K562 (cell line): Measurements from ENCODE around the gene HMBS. TPM values are rescaled to one million over a fixed set of nuclear protein-coding genes. Genes with fewer than 3 reads are reported as not detected.

Source experiments
- ATAC-seq: fragments of 200-7000 bp; cut with Tn5 transposase; 3 replicates; pipeline ENCODE4 v1.9.1; 2020; ENCODE audit warnings: moderate library complexity
- BruUV-seq: library from RNA; stranded (reverse); fragments of 400-500 nt; replicated peaks from 2 replicates; lab custom pipeline; 2021; lab: Mats Ljungman, UMichigan
- CTCF ChIA-PET: fragments of 300-600 bp; formaldehyde crosslinking; extraction: SDS; loops from one replicate; lab custom pipeline; 2021; ENCODE audit warnings: low intra/inter-chr PET ratio; lab: Yijun Ruan, JAX
- POLR2A ChIA-PET: fragments of 300-600, 350-650 bp; sonication (Branson Sonifier 250); formaldehyde crosslinking; extraction: SDS; loops from one replicate; lab custom pipeline; 2021; ENCODE audit warnings: antibody characterized with exemption, inconsistent platforms; lab: Yijun Ruan, JAX
- DNase-seq, 4 experiments: peaks; one replicate each; pipeline versions ENCODE4 v3.0.0 to v3.0.0-alpha.2; 2011 to 2018; ENCODE audit warnings: low spot score in 3 of 4, mixed read lengths in 3 of 4; ENCODE audit errors: extremely low read depth in 1 of 4
- FAIRE-seq: peaks from 2 replicates; lab custom pipeline; 2011; peaks lifted over from hg19 to GRCh38; lab: Jason Lieb, UNC
- H2AFZ ChIP-seq: 2 replicates; pipeline ENCODE4 v1.6.0; 2011; ENCODE audit warnings: low read depth, low read length, control low read depth, inconsistent platforms
- H3K27ac ChIP-seq: fragments of 200-600 bp; 3 replicates; pipeline ENCODE4 v1.8.0; 2011; ENCODE audit warnings: low read depth, mild to moderate bottlenecking, control low read depth, inconsistent platforms, low read length, moderate library complexity, mixed read lengths; ENCODE audit errors: extremely low read depth
- H3K27me3 ChIP-seq, 2 experiments: fragments of 300-600 bp in 1 of 2; 2 replicates in 1 of 2; 3 replicates in 1 of 2; pipeline versions ENCODE4 v1.6.0 to v1.8.0; 2011; ENCODE audit warnings: inconsistent platforms in 2 of 2, low read length in 2 of 2, mild to moderate bottlenecking in 1 of 2, mixed read lengths in 1 of 2, moderate library complexity in 1 of 2; ENCODE audit not compliant: control insufficient read depth in 2 of 2, insufficient read depth in 2 of 2
- H3K36me3 ChIP-seq: fragments of 300-600 bp; 3 replicates; pipeline ENCODE4 v1.8.0; 2011; ENCODE audit warnings: mild to moderate bottlenecking, low read length, inconsistent platforms; ENCODE audit not compliant: control insufficient read depth, insufficient read depth
- H3K4me1 ChIP-seq, 2 experiments: fragments of 200-600 bp in 1 of 2; replicated peaks in 1 of 2; 2 replicates in 1 of 2; 3 replicates in 1 of 2; pipeline versions ENCODE4 v1.5.1 to v1.8.0; 2011; ENCODE audit warnings: inconsistent platforms in 2 of 2, low read length in 2 of 2, mild to moderate bottlenecking in 1 of 2, mixed read lengths in 1 of 2, moderate library complexity in 1 of 2; ENCODE audit not compliant: control insufficient read depth in 2 of 2, insufficient read depth in 2 of 2
- H3K4me2 ChIP-seq: 2 replicates; pipeline ENCODE4 v1.6.1; 2011; ENCODE audit warnings: low read length, control low read depth, inconsistent platforms, mixed read lengths; ENCODE audit not compliant: insufficient read depth
- H3K4me3 ChIP-seq: fragments of 200-600 bp; sonication (generic), shearing (Covaris generic); 2 replicates; pipeline ENCODE4 v1.5.1; 2016; ENCODE audit warnings: control low read depth, inconsistent platforms
- H3K79me2 ChIP-seq: fragments of 200-600 bp; 3 replicates; pipeline ENCODE4 v1.8.0; 2011; ENCODE audit warnings: low read length, inconsistent platforms; ENCODE audit not compliant: control insufficient read depth, insufficient read depth
- H3K9ac ChIP-seq, 2 experiments: 2 replicates each; pipeline versions ENCODE4 v1.6.0 to v1.6.1; 2011; ENCODE audit warnings: low read depth in 2 of 2, low read length in 2 of 2, control low read depth in 1 of 2, inconsistent platforms in 1 of 2, mild to moderate bottlenecking in 1 of 2, mixed read lengths in 1 of 2; ENCODE audit not compliant: insufficient read depth in 1 of 2
- H3K9me1 ChIP-seq: one replicate; pipeline ENCODE4 v1.6.0; 2011; ENCODE audit warnings: inconsistent platforms, mild to moderate bottlenecking, low read length, moderate library complexity; ENCODE audit not compliant: control insufficient read depth, insufficient read depth
- H3K9me3 ChIP-seq: replicated peaks from 2 replicates; pipeline ENCODE4 v1.5.1; 2011; ENCODE audit warnings: low read depth, low read length, inconsistent platforms; ENCODE audit not compliant: control insufficient read depth, insufficient read depth
- H4K20me1 ChIP-seq: replicated peaks from 2 replicates; pipeline ENCODE4 v1.6.1; 2011; ENCODE audit warnings: low read length, inconsistent platforms, mixed read lengths; ENCODE audit not compliant: control insufficient read depth, insufficient read depth
- ATF1 ChIP-seq, 2 experiments: fragments of 450-650 bp in 1 of 2; IDR thresholded peaks; 2 replicates each; pipeline ENCODE4 v1.6.1; 2016; ENCODE audit warnings: missing compliant biosample characterization in 1 of 2, missing genetic modification characterization in 1 of 2
- CBFA2T3 ChIP-seq: fragments of 450-650 bp; IDR thresholded peaks from 2 replicates; pipeline ENCODE4 v1.6.1; 2017
- CEBPZ ChIP-seq: fragments of 150-350 bp; IDR thresholded peaks from 2 replicates; pipeline ENCODE4 v1.6.1; 2014; ENCODE audit warnings: low read depth, mild to moderate bottlenecking, low read length, borderline replicate concordance
- CLOCK ChIP-seq: fragments of 250-450 bp; sonication (Bioruptor Pico); IDR thresholded peaks from 2 replicates; pipeline ENCODE4 v1.4.0; 2020; ENCODE audit warnings: mild to moderate bottlenecking, moderate library complexity, borderline replicate concordance
- NR2C2 ChIP-seq, 2 experiments: fragments of 200-800 bp in 1 of 2; sonication (Bioruptor generic) in 1 of 2; sonication (generic) in 1 of 2; formaldehyde crosslinking in 1 of 2; IDR thresholded peaks; 2 replicates each; pipeline versions ENCODE4 v1.6.1 to v1.8.0; 2016 to 2022; ENCODE audit warnings: mild to moderate bottlenecking in 1 of 2, missing compliant biosample characterization in 1 of 2, missing genetic modification characterization in 1 of 2, missing genetic modification reagents in 1 of 2
- SNIP1 ChIP-seq: fragments of 450-650 bp; IDR thresholded peaks from 2 replicates; pipeline ENCODE4 v1.7.1; 2017; ENCODE audit warnings: low read depth, mild to moderate bottlenecking
- ZBTB5 ChIP-seq: fragments of 450-650 bp; IDR thresholded peaks from 2 replicates; pipeline ENCODE4 v1.6.1; 2017; ENCODE audit warnings: antibody characterized with exemption
- WGBS: fragments of 100-300 bp; shearing (Covaris generic); methylation state at CpG from one replicate; pipeline ENCODE4 v1.1.6; 2016; ENCODE audit warnings: low coverage, mixed read lengths; ENCODE audit not compliant: insufficient coverage; ENCODE audit errors: missing lambda C conversion rate; 5-methylcytosine and 5-hydroxymethylcytosine counted together
- in situ Hi-C: fragments of 300-500 bp; cut with MboI; formaldehyde crosslinking; loops from 4 replicates; pipeline ENCODE4 v1.15.0; 2018; ENCODE audit warnings: inconsistent platforms, mixed read lengths
- intact Hi-C: fragments of 100-400 bp; cut with micrococcal nuclease; formaldehyde crosslinking; loops from 2 replicates; pipeline ENCODE4 v1.14.2; 2022
- polyA plus RNA-seq, 8 experiments: library from polyadenylated mRNA; depleted of rRNA in 4 of 8; stranded (reverse) in 5 of 8; unstranded in 3 of 8; fragments of >200 nt; fragmentation: Nextera tagmentation in 2 of 8; fragmentation: Illumina TruSeq in 1 of 8; extraction: Ambion mirVana in 2 of 8; extraction: Trizol in 1 of 8; gene quantifications; 2 replicates each; pipeline versions ENCODE4 v1.2.1 to v1.2.3, GENCODE V29; 2011 to 2014; ENCODE audit warnings: inconsistent platforms in 1 of 8, missing spikeins in 1 of 8
- total RNA-seq, 7 experiments: library from RNA; depleted of rRNA in 6 of 7; stranded (reverse); fragments of >200 nt in 6 of 7; fragmentation: Illumina TruSeq in 2 of 7; extraction: Trizol in 2 of 7; gene quantifications; 2 replicates each; pipeline versions ENCODE4 v1.2.1 to v1.2.3, GENCODE V29; 2011 to 2021; ENCODE audit warnings: low replicate concordance in 1 of 7

Gene HMBS
- total and polyA plus RNA-seq, 9 of the 15 experiments (the other 6 are each of a cell fraction or from before 2014, with no cell fraction given) = 56.9 to 385 (median 286) TPM

- CTCF ChIA-PET = interaction anchor here (1.0 to 1.2 kb wide), 2 partner anchors 90 to 217 kb away, joined by 3 read pairs; no protein-coding TSS in a partner anchor
- Histone ChIP-seq H3K36me3 (peaks cover 31% of the 10 kb centered on the region; the same call in 2 of the 3 replicates), H3K27me3 (no peaks in the 10 kb centered on the region), H3K9ac (peak within 1 kb of the TSS; percentile 71 to 94), H3K4me2 (peak within 1 kb of the TSS; percentile 99), H3K79me2 (peaks cover 48% of the 10 kb centered on the region), H4K20me1 (peaks cover 16% of the 10 kb centered on the region), H3K4me1 (peaks cover 39 to 44% of the 10 kb centered on the region in 2 experiments), H2AFZ (peak within 1 kb of the TSS; percentile 81), H3K4me3 (peak within 1 kb of the TSS; percentile 94), H3K9me1 (no peaks in the 10 kb centered on the region), H3K27ac (peak within 1 kb of the TSS; percentile 83), H3K9me3 (no peaks in the 10 kb centered on the region)
- FAIRE-seq = peak; percentile 78
- TSS peak; percentile 69 for BruUV-seq
- in situ Hi-C loops (no loop called here), intact Hi-C loops (loop anchor here (5.0 kb wide), 1 partner anchor 270 kb away; no protein-coding TSS in a partner anchor)
- DNase-seq = peak; percentile 94 to 98 (median 96)
- POLR2A ChIA-PET = interaction anchor here (0.6 to 5.8 kb wide), 26 partner anchors 9 to 759 kb away, joined by 3 to 75 read pairs (median 4); partner anchors contain the start of genes HMBS, RPS25 and TRAPPC4
- ATAC-seq = peak; percentile 91
- 1% methylated on average over 20 of the region's 49 CpGs for WGBS
- TF ChIP-seq ZBTB5 (peak; percentile 97), NR2C2 (CRISPR knock-in tag; IDR thresholded peaks at IDR 0.05) (no peak), NR2C2 (tag; IDR thresholded peaks at IDR 0.05) (peak; percentile 64; the same call in 1 of the 2 replicates), CEBPZ (no peak), CBFA2T3 (peak; percentile 31; the same call in 1 of the 2 replicates), ATF1 (CRISPR knock-in tag; IDR thresholded peaks at IDR 0.05) (no peak), ATF1 (tag; IDR thresholded peaks at IDR 0.05) (peak; percentile 50; the same call in 1 of the 2 replicates), SNIP1 (no peak), CLOCK (CRISPR knock-in tag) (no peak)
Observed at GRCh38 chr11:119106564-119107537, 22.2 kb downstream of the HMBS start, which contains the start of gene C2CD2L. C2CD2L (plus strand) TSS chr11:119107344; CDS start chr11:119107742, 398 bp downstream.
